Measurements from ENCODE around the gene S100A8.

DNA sequence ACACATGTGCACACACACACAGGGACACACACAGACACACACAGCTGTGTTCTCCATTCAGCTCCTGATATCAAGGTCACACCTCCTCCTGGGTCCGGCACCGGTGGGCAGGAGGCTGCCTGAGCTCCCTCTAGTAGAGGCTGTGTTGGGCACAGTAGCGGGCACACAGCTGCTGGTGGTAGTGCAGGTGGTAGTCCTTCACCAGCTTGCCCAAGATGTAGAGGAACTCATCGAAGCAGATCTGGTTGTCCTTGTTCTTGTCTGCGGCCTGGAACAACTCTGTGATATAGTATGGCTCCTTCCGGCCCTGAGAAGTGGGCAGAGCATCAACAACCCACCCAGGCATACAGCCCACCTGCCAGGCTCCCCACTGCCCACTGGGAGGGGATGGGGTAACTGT, 5.6 kb upstream of the S100A8 start:
- TF ChIP-seq, protein P1, sequence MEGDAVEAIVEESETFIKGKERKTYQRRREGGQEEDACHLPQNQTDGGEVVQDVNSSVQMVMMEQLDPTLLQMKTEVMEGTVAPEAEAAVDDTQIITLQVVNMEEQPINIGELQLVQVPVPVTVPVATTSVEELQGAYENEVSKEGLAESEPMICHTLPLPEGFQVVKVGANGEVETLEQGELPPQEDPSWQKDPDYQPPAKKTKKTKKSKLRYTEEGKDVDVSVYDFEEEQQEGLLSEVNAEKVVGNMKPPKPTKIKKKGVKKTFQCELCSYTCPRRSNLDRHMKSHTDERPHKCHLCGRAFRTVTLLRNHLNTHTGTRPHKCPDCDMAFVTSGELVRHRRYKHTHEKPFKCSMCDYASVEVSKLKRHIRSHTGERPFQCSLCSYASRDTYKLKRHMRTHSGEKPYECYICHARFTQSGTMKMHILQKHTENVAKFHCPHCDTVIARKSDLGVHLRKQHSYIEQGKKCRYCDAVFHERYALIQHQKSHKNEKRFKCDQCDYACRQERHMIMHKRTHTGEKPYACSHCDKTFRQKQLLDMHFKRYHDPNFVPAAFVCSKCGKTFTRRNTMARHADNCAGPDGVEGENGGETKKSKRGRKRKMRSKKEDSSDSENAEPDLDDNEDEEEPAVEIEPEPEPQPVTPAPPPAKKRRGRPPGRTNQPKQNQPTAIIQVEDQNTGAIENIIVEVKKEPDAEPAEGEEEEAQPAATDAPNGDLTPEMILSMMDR (IDR thresholded peaks at IDR 0.05), result no peak
- TF ChIP-seq ZFX (IDR thresholded peaks at IDR 0.05; ENCODE audit: borderline replicate concordance), result no peak

Measured in 22Rv1 (cell line).